A549 (cell line): ENCODE measurements around the gene NRIP1. TPM values are rescaled to one million over a fixed set of nuclear protein-coding genes. Genes with fewer than 3 reads are reported as not detected.

ENCODE experiments used
- ATAC-seq, 2 experiments: fragments of 200-7000 bp in 1 of 2; fragments of >200 bp in 1 of 2; cut with Nextera tagmentation in 1 of 2; cut with Tn5 transposase in 1 of 2; 3 replicates each; pipeline versions ENCODE4 v1.8.0 to v1.9.1; 2018 to 2020; ENCODE audit warnings: mild to moderate bottlenecking in 1 of 2, moderate library complexity in 1 of 2
- CTCF ChIA-PET: fragments of 300-600 bp; sonication (Branson Sonifier 250); formaldehyde crosslinking; extraction: SDS; loops from one replicate; lab custom pipeline; 2021; ENCODE audit warnings: antibody characterized with exemption, inconsistent platforms; lab: Yijun Ruan, JAX
- POLR2A ChIA-PET: fragments of 350-600 bp; formaldehyde crosslinking; extraction: SDS; loops from one replicate; lab custom pipeline; 2021; ENCODE audit warnings: antibody characterized with exemption, inconsistent platforms; lab: Yijun Ruan, JAX
- DNase-seq, 2 experiments: peaks; one replicate each; pipeline versions ENCODE4 v3.0.0 to v3.0.0-alpha.2; 2011 to 2016; ENCODE audit warnings: low read depth in 1 of 2, low spot score in 1 of 2
- FAIRE-seq: peaks from 2 replicates; lab custom pipeline; 2011; peaks lifted over from hg19 to GRCh38; lab: Jason Lieb, UNC
- H3K27ac ChIP-seq, 2 experiments: fragments of >200 bp; sonication (Bioruptor Twin); formaldehyde crosslinking; 3 replicates each; pipeline ENCODE4 v1.5.1; 2016 to 2017
- H3K4me1 ChIP-seq: fragments of >200 bp; sonication (Bioruptor Twin); formaldehyde crosslinking; 3 replicates; pipeline ENCODE4 v1.6.1; 2016
- H3K4me2 ChIP-seq: fragments of >200 bp; sonication (Bioruptor Twin); formaldehyde crosslinking; 3 replicates; pipeline ENCODE4 v1.6.1; 2016
- H3K4me3 ChIP-seq: fragments of >200 bp; sonication (Bioruptor Twin); formaldehyde crosslinking; 3 replicates; pipeline ENCODE4 v1.5.1; 2016
- H3K9me3 ChIP-seq: fragments of >200 bp; sonication (Bioruptor Twin); formaldehyde crosslinking; 3 replicates; pipeline ENCODE4 v1.6.1; 2016
- BHLHE40 ChIP-seq: IDR thresholded peaks from 2 replicates; pipeline ENCODE4 v1.6.1; 2012; ENCODE audit warnings: low read depth, low read length, inconsistent platforms
- CBX8 ChIP-seq: fragments of 200-600 bp; sonication (generic); IDR thresholded peaks from 2 replicates; pipeline ENCODE4 v1.6.1; 2016
- CHD2 ChIP-seq: fragments of 150-350 bp; IDR thresholded peaks from 2 replicates; pipeline ENCODE4 v1.6.1; 2014; ENCODE audit warnings: low read length; ENCODE audit not compliant: partially characterized antibody
- CHD4 ChIP-seq: fragments of 200-600 bp; sonication (generic); IDR thresholded peaks from 2 replicates; pipeline ENCODE4 v1.6.1; 2016; ENCODE audit warnings: antibody characterized with exemption, mild to moderate bottlenecking, borderline replicate concordance
- EHF ChIP-seq: fragments of 250-450 bp; sonication (Bioruptor Pico); IDR thresholded peaks from 2 replicates; pipeline ENCODE4 v1.5.0; 2020; ENCODE audit warnings: mild to moderate bottlenecking
- EHMT2 ChIP-seq: fragments of 200-600 bp; sonication (generic); IDR thresholded peaks from 2 replicates; pipeline ENCODE4 v1.6.1; 2016; ENCODE audit warnings: antibody characterized with exemption, low read depth, mild to moderate bottlenecking, moderate library complexity
- EP300 ChIP-seq, 2 experiments: fragments of >200 bp; sonication (Bioruptor Twin); formaldehyde crosslinking; IDR thresholded peaks; 2 replicates in 1 of 2; 3 replicates in 1 of 2; pipeline ENCODE4 v1.6.1; 2016 to 2017
- FOXS1 ChIP-seq: fragments of 250-450 bp; sonication (Bioruptor Pico); IDR thresholded peaks from 2 replicates; pipeline ENCODE4 v1.5.0; 2020; ENCODE audit warnings: mild to moderate bottlenecking, moderate library complexity
- HOXA7 ChIP-seq: fragments of 250-450 bp; sonication (Bioruptor Pico); IDR thresholded peaks from 2 replicates; pipeline ENCODE4 v1.5.0; 2020; ENCODE audit warnings: mild to moderate bottlenecking, moderate library complexity
- JUNB ChIP-seq: fragments of >200 bp; sonication (Bioruptor Twin); formaldehyde crosslinking; IDR thresholded peaks from 2 replicates; pipeline ENCODE4 v1.6.1; 2016
- NFE2L2 ChIP-seq: fragments of 150-350 bp; conservative IDR thresholded peaks from 2 replicates; pipeline ENCODE4 v1.6.1; 2014; ENCODE audit warnings: low read length
- NPAS2 ChIP-seq: fragments of 250-450 bp; sonication (Bioruptor Pico); IDR thresholded peaks from 2 replicates; pipeline ENCODE4 v1.8.0; 2022; ENCODE audit warnings: mild to moderate bottlenecking, moderate library complexity, borderline replicate concordance
- NR3C1 ChIP-seq: fragments of >200 bp; sonication (Bioruptor Twin); formaldehyde crosslinking; IDR thresholded peaks from 3 replicates; pipeline ENCODE4 v1.6.1; 2017
- RAD21 ChIP-seq, 2 experiments: fragments of >200 bp in 1 of 2; sonication (Bioruptor Twin) in 1 of 2; formaldehyde crosslinking in 1 of 2; IDR thresholded peaks in 1 of 2; conservative IDR thresholded peaks in 1 of 2; 2 replicates in 1 of 2; 3 replicates in 1 of 2; pipeline ENCODE4 v1.6.1; 2012 to 2018; ENCODE audit warnings: inconsistent platforms in 1 of 2
- RARB ChIP-seq: fragments of 250-450 bp; sonication (Bioruptor Pico); IDR thresholded peaks from 2 replicates; pipeline ENCODE4 v1.8.0; 2021; ENCODE audit warnings: mild to moderate bottlenecking, moderate library complexity
- RCOR1 ChIP-seq: fragments of 150-350 bp; IDR thresholded peaks from 2 replicates; pipeline ENCODE4 v1.6.1; 2014; ENCODE audit warnings: antibody characterized with exemption, low read length, low read depth
- SMC3 ChIP-seq: fragments of >200 bp; sonication (Bioruptor Twin); formaldehyde crosslinking; IDR thresholded peaks from 3 replicates; pipeline ENCODE4 v1.6.1; 2018; ENCODE audit warnings: inconsistent platforms
- TFCP2L1 ChIP-seq: fragments of 250-450 bp; sonication (Bioruptor Pico); IDR thresholded peaks from 2 replicates; pipeline ENCODE4 v1.5.0; 2021; ENCODE audit warnings: mild to moderate bottlenecking
- ZFP36 ChIP-seq: fragments of 450-650 bp; IDR thresholded peaks from 2 replicates; pipeline ENCODE4 v1.6.1; 2014; ENCODE audit warnings: borderline replicate concordance; ENCODE audit not compliant: partially characterized antibody
- ZSCAN20 ChIP-seq: fragments of 250-450 bp; sonication (Bioruptor Pico); IDR thresholded peaks from 2 replicates; pipeline ENCODE4 v1.8.0; 2022; ENCODE audit warnings: mild to moderate bottlenecking, moderate library complexity
- WGBS: methylation state at CpG from one replicate; pipeline ENCODE4 v1.1.6; 2017; ENCODE audit errors: missing lambda C conversion rate; 5-methylcytosine and 5-hydroxymethylcytosine counted together
- polyA plus RNA-seq, 4 experiments: library from polyadenylated mRNA; depleted of rRNA in 3 of 4; stranded (reverse); fragments of >200 nt; fragmentation: RNase III in 1 of 4; extraction: RNeasy Plus Mini Kit Qiagen cat#74134 plus additional on column Dnase treatment in 1 of 4; gene quantifications; 2 replicates in 3 of 4; 3 replicates in 1 of 4; pipeline ENCODE4 v1.2.3, GENCODE V29; 2011 to 2017
- TF ChIP-seq, protein P1 (sequence below): IDR thresholded peaks from 2 replicates; pipeline ENCODE4 v1.6.1; 2012
- TF ChIP-seq, protein P2 (sequence below): fragments of >200 bp; sonication (Bioruptor Twin); formaldehyde crosslinking; IDR thresholded peaks from 3 replicates; pipeline ENCODE4 v1.6.1; 2016
- TF ChIP-seq, protein P3 (sequence below): fragments of 200-600 bp; sonication (generic); IDR thresholded peaks from 2 replicates; pipeline ENCODE4 v1.6.1; 2016; ENCODE audit warnings: antibody characterized with exemption, mild to moderate bottlenecking, moderate library complexity
- TF ChIP-seq, protein P4 (sequence below): fragments of 250-450 bp; sonication (Bioruptor Pico); IDR thresholded peaks from 2 replicates; pipeline ENCODE4 v1.5.0; 2021; ENCODE audit warnings: mild to moderate bottlenecking, moderate library complexity, borderline replicate concordance

Gene NRIP1
- polyA plus RNA-seq, 2 of the 4 experiments (the other 2 are of a cell fraction) = 18.9 to 35.5 TPM

DNA sequence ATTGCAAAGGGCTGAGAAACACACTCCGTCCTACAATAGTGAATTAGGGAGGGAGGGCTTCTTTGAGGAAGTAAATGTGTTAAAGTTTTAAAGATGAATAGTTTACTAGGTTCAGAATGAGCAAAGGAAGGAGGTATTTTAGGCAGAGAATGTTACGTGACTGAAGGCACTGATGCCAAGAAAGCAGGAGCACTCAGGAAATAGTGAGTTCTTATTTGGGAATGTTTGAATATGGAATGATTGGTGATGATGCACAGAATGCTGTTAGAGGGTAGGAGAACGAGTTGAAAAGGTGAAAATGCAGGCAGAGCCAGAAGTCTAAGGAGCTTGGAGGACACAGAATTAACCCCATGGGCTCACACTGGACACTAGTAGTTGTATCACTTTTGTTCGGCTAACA is 108.0 kb downstream of the NRIP1 start:
- Histone ChIP-seq H3K9me3 (no peaks in the 10 kb centered on the region), H3K27ac (0 out of 6 replicates have a peak overlapping the region, but pooled peaks of 1 of the 2 experiments have one; percentile 5), H3K4me2 (no peak overlapping the region), H3K4me1 (peaks cover 31% of the 10 kb centered on the region), H3K4me3 (no peak overlapping the region)
- 64% methylated on average over 4 of the region's 4 CpGs for WGBS
- FAIRE-seq = no peak
- no peak for TF ChIP-seq ZSCAN20 (CRISPR knock-in tag)
- no peak for TF ChIP-seq CBX8
- no peak for TF ChIP-seq NPAS2 (CRISPR knock-in tag)
- TF ChIP-seq EP300 (IDR thresholded peaks at IDR 0.05) = no peak
- no peak for TF ChIP-seq JUNB
- no peak for TF ChIP-seq CHD4
- no peak for TF ChIP-seq RAD21 (conservative IDR thresholded peaks at IDR 0.05 in 1 of 2, IDR thresholded peaks at IDR 0.05 in 1 of 2)
- no peak for TF ChIP-seq FOXS1 (CRISPR knock-in tag)
- no peak for TF ChIP-seq EHF
- TF ChIP-seq, protein P1, sequence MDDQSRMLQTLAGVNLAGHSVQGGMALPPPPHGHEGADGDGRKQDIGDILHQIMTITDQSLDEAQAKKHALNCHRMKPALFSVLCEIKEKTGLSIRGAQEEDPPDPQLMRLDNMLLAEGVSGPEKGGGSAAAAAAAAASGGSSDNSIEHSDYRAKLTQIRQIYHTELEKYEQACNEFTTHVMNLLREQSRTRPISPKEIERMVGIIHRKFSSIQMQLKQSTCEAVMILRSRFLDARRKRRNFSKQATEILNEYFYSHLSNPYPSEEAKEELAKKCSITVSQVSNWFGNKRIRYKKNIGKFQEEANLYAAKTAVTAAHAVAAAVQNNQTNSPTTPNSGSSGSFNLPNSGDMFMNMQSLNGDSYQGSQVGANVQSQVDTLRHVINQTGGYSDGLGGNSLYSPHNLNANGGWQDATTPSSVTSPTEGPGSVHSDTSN = no peak
- TF ChIP-seq RARB (CRISPR knock-in tag) = no peak
- TF ChIP-seq ZFP36 = no peak
- no peak for TF ChIP-seq NR3C1
- TF ChIP-seq, protein P2, sequence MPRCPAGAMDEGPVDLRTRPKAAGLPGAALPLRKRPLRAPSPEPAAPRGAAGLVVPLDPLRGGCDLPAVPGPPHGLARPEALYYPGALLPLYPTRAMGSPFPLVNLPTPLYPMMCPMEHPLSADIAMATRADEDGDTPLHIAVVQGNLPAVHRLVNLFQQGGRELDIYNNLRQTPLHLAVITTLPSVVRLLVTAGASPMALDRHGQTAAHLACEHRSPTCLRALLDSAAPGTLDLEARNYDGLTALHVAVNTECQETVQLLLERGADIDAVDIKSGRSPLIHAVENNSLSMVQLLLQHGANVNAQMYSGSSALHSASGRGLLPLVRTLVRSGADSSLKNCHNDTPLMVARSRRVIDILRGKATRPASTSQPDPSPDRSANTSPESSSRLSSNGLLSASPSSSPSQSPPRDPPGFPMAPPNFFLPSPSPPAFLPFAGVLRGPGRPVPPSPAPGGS = no peak
- peak in 1 of 2 experiments; percentile 42; a peak in 3 of 6 replicates for ATAC-seq
- POLR2A ChIA-PET = no interaction called here
- no peak for DNase-seq
- CTCF ChIA-PET = no interaction called here

DNA sequence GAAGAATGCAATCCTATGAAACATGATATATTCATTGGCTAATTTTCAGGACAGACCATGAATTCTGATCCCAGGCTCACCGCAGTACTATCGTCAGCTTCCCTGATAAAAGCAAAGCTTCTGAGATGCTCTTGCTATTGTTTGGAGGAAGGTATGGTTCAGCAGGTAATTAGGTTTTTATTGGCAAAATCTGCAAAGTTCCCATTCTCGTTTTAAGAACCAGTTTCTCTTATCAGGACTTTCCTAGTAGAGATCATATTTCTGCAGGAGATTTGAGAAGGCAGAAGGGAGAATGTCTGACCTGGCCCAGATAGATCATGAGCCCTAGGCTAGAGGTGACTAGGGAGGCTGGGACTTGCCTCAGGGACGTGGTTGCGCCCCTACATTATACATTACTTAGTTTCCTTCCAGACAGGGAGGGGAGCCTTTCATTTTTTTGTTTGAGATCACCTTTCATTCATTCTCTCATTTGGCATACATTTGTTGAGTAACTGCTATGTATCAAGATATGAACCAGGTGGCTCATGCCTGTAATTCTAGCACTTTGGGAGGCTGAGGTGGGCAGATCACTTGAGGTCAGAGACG is 108.8 kb downstream of the NRIP1 start:
- peaks cover 28% of the 10 kb centered on the region for H3K4me1 ChIP-seq
- H3K4me3 ChIP-seq = no peak overlapping the region
- CTCF ChIA-PET = interaction anchor here (0.9 kb wide), 1 partner anchor 598 kb away, joined by 3 read pairs; no protein-coding TSS in a partner anchor
- H3K9me3 ChIP-seq = no peaks in the 10 kb centered on the region
- ATAC-seq (peak in 1 of 2 experiments; percentile 29; a peak in 3 of 6 replicates), DNase-seq (no peak), FAIRE-seq (no peak)
- H3K4me2 ChIP-seq = no peak overlapping the region
- POLR2A ChIA-PET = no interaction called here
- WGBS = 87% methylated on average over 5 of the region's 6 CpGs
- no peak overlapping the region for H3K27ac ChIP-seq
- TF ChIP-seq CHD4 (no peak), EHMT2 (no peak), RCOR1 (no peak), NPAS2 (CRISPR knock-in tag) (no peak), NFE2L2 (no peak), BHLHE40 (no peak), TFCP2L1 (no peak), CBX8 (no peak), HOXA7 (CRISPR knock-in tag) (no peak), CHD2 (no peak), SMC3 (no peak)
- TF ChIP-seq, protein P3, sequence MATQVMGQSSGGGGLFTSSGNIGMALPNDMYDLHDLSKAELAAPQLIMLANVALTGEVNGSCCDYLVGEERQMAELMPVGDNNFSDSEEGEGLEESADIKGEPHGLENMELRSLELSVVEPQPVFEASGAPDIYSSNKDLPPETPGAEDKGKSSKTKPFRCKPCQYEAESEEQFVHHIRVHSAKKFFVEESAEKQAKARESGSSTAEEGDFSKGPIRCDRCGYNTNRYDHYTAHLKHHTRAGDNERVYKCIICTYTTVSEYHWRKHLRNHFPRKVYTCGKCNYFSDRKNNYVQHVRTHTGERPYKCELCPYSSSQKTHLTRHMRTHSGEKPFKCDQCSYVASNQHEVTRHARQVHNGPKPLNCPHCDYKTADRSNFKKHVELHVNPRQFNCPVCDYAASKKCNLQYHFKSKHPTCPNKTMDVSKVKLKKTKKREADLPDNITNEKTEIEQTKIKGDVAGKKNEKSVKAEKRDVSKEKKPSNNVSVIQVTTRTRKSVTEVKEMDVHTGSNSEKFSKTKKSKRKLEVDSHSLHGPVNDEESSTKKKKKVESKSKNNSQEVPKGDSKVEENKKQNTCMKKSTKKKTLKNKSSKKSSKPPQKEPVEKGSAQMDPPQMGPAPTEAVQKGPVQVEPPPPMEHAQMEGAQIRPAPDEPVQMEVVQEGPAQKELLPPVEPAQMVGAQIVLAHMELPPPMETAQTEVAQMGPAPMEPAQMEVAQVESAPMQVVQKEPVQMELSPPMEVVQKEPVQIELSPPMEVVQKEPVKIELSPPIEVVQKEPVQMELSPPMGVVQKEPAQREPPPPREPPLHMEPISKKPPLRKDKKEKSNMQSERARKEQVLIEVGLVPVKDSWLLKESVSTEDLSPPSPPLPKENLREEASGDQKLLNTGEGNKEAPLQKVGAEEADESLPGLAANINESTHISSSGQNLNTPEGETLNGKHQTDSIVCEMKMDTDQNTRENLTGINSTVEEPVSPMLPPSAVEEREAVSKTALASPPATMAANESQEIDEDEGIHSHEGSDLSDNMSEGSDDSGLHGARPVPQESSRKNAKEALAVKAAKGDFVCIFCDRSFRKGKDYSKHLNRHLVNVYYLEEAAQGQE = no peak
- TF ChIP-seq, protein P4, sequence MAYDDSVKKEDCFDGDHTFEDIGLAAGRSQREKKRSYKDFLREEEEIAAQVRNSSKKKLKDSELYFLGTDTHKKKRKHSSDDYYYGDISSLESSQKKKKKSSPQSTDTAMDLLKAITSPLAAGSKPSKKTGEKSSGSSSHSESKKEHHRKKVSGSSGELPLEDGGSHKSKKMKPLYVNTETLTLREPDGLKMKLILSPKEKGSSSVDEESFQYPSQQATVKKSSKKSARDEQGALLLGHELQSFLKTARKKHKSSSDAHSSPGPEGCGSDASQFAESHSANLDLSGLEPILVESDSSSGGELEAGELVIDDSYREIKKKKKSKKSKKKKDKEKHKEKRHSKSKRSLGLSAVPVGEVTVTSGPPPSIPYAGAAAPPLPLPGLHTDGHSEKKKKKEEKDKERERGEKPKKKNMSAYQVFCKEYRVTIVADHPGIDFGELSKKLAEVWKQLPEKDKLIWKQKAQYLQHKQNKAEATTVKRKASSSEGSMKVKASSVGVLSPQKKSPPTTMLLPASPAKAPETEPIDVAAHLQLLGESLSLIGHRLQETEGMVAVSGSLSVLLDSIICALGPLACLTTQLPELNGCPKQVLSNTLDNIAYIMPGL (CRISPR knock-in tag) = no peak
